HG03066 (cell line): ENCODE measurements around the gene CRTAP.
"Not testable (repeated sequence)": the region's sequence is repeated elsewhere in the genome, so short reads cannot be mapped to it uniquely, and the experiment has no call there.

Experiments used
- ATAC-seq: cut with Tn5 transposase; IDR thresholded peaks from one replicate; pipeline ENCODE4 v1.9.1; 2021; ENCODE audit warnings: low read depth; ENCODE audit not compliant: unreplicated experiment

CRTAP gene

DNA sequence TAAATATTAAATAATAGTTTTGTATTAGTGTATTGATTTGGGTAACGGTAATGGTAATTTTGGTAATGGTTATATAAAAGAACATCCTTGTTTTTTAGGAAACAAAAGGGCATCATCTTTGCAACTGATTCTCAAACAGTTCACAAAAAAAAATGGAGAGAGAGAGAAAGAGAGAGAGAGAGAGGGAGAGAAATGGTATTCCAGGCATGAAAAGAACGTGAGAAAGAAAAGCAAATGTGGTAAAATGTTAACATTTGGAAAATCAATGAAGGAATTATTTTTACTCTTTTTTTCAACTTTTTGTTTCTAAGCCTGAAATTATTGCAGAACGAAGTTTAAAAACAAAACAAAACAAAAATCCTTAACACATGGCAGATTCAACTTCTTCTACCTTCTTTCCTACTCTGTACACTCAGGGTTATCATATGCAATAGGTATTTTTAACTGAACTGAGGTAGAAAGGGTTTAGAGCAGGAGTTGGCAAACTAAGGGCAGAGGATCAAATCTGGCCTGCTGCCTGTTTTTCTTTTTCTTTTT lies 14.6 kb upstream of the CRTAP start:
- ATAC-seq, result no peak

DNA sequence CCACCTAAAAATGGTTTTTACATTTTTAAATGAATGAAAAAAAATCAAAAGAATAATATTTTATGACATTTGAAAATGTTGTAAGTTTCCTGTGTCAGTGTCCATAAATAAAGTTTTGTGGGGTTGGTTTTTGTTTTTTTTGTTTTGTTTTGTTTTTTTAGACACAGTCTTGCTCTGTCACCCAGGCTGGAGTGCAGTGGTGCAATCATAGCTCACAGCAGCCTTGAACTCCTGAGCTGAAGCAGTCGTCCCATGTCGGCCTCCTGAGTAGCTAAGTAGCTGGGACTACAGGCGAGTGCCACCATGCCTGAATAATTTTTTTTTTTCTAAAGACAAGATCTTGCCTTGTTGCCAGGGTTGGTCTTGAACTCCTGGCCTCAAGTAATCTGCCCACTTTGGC lies 14.1 kb upstream of the CRTAP start:
- ATAC-seq, result no peak

DNA sequence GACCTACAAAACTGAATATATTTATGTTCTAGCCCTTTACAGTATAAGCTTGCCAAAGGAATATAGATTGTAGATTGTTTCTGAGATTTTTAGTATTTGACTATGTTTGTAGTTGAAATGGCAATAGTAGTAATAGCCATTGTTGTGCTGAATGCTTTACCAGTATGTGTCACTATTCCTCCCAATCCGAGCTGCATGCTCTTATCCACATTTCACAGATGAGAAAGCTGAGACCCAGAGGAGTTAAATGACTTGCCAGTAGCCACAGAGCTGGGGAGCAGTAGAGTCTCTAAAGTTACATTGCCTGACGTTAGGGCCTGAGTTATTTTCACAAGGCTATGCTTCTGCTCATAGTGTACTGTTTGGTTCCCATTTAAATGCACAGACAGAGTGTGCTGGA lies 13.6 kb upstream of the CRTAP start:
- no peak for ATAC-seq

DNA sequence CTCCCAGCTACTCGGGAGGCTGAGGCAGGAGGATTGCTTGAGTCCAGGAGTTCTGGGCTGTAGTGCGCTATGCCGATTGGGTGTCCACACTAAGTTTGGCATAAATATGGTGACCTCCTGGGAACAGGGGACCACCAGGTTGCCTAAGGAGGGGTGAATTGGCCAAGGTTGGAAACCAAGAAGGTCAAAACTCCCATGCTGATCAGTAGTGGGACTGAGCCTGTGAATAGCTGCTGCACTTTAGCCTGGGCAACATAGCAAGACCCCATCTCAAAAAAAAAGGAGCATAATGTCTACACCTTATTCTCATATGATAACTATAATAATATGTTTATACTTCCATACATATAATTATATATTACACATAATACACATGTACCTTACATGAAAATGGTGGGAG lies 10.8 kb upstream of the CRTAP start:
- no peak for ATAC-seq

DNA sequence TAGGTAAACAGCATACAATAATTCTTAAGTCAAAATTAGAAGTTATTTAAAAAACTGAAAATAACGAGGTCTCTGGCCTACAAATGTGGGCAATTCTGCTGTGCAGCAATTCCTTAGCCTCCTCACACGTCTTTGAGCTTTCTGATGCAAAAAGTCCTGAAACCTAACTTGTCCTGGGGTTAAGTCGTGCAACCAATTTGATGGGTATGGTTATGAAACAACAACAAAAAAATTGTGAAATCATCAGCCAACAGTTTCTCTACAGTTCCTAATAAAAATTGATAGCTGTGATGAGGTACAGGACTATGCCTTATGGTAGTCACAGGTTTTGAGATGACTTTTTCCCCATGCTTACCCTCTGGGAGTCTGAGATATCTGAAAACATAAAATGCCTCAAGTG lies 10.3 kb upstream of the CRTAP start:
- ATAC-seq, result no peak

DNA sequence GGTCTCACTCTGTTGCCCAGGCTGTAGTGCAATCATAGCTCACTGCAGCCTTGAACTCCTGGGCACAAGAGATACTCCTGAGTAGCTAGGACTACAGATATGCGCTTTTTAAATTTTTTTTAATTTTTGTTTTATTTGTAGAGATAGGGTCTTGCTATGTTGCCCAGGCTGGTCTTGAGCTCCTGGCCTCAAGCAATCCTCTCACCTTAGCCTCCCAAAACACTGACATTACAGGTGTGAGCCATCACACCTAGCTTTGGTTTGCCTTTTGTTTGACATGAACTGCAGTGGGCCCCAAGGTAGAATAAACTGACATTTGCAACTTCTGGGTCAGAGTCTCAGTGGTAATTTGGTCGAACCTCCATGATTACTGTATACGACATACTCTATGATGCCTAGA lies 9.0 kb upstream of the CRTAP start:
- ATAC-seq, result no peak

DNA sequence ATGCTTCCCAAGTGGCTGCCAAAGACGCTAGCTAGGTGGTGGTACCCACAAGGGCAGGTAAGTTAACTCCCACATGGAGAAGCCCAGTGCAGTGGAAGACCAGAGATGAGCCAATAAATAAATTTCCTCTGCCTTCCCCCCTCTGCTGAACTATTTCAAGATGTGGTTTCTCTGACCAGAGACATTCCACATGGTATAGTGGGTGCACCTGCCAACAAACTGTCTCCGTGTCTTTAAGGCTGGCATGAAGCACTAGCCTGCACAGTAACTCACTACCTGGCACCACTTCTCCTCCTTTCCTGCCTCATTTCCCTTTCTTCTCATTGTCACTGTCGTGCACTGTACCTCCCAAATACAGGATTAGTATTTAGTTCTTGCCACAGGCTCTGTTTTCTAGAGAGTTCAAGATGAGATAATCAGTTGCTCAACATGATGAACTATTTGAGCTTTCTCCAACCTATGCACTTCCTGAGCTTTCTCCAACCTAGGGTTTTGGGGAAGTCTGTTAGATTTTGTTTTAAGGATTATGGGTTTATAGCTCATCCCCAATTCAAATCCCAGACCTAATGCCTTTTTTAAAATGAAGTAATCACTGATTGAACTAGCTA lies 8.4 kb upstream of the CRTAP start:
- no peak for ATAC-seq

DNA sequence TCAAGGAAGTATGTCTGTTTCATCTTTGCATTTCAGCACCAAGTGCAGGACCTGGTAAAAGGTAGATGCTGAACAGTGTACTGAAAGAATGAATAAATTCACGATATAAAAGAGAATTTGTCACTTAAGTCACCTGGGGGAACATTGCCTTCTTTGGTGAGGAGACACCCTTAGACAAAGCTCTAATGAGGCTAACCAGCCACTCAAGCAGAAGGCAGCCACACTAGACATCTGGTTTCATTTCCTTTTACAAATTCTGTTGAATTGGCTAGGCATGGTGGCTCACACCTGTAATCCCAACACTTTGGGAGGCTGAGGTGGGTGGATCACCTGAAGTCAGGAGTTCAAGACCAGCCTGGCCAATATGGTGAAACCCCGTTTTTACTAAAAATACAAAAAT lies 7.0 kb upstream of the CRTAP start:
- ATAC-seq, result not testable (repeated sequence)

DNA sequence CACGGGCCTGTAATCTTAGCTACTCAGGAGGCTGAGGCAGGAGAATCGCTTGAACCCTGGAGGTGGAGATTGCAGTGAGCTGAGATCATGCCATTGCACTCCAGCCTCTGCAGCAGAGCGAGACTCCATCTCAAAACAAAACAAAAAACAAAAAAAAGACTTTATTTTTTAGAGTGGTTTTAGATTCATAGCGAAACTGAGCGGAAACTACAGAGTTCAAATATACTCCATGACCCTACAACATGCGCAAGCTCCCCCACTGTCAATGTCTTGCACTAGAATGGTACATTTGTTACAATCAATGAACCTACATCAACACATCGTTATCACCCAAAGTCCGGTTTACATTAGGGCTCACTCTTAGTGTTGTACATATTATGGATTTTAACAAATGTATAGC lies 2.2 kb upstream of the CRTAP start:
- peak; percentile 38 for ATAC-seq

DNA sequence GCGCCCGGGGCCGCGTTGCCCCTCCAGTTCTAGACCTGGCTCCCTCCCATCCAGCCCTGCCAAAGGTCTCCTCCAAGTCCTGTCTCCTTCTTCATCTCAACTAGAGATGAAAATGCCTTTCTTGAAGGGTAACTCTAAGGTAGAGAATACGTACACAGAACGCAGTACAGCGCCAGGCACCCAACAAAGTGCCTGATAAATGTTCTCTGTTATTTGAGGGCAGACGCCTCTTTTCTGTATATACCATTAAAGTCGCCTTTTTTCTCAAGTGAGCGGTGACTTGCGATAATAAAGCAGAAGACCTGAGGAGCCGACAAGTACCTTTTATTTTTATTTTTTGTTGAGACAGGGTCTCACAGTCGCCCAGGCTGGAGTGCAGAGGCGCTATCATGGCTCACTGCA lies 809 bp downstream of the CRTAP start:
- no peak for ATAC-seq

DNA sequence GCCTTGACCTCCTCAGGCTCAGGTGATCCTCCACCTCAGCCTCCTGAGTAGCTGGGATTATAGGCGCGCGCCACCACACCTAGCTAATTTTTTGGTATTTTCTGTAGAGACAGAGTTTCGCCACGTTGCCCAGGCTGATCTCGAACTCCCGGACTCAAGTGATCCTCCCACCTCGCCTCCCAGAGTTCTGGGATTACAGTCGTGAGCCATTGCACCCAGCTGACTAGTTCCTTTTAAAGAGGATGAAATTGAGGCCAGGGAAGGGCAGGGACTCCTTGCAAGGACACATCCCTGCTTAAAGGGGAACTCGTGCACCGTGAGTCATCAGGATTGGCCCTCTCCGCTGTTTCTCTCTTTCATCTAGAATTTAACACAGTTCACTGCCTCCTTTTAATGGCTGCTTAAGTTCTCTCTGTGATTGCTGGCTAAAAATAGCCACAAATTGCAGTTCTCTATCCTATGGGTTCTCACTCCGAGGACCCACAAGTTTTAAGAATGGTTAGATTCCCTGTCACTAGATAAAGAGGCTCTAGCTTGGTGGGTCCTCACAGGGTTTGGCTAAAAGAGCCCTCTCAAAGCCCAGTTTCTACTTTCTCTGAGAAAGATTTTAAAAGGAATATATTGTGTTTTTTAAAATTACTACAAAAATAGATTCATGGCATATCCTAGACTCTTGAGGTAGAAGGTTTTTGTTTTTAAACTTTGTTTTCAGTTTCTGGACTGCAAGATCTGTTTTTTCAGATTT lies 1.4 kb downstream of the CRTAP start:
- no peak for ATAC-seq

DNA sequence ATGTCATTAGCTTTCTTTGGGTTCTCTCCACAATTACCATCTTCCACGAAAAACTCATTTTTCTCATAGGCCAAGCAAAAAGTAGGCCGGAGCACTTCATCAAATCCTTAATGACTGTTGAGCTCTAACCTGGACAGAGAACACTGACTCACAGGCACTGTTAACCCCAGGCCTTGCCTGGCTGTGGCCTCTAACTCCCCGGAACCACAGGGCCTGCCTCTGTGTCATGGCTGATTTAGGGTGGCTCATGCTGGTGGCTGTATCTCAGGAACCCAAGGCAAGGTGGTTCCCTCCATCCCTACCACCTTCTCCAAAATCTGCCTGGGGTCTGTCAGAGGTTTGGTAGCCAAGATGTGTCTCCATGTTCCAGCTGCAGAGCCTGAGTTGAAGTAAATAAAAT lies 3.6 kb downstream of the CRTAP start:
- no peak for ATAC-seq

DNA sequence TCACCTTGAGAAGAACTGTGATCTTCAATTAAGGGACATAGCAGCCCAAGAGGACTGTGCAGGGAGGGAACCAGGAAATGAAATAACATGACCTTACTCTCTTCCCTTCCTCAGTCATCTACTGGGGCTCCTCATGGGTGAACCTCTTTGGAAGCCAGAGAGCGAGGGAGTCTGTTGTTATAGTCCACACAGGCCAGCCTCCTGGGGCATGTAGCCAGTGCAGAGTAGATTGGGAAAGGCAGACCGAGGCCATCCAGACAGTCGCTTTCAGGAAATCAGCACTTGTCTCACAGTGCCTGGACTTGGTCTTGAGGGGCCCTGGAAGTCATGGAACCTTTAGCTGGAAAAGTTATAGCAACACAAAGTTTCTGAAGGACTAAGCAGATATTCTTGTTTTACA lies 6.1 kb downstream of the CRTAP start:
- no peak for ATAC-seq

DNA sequence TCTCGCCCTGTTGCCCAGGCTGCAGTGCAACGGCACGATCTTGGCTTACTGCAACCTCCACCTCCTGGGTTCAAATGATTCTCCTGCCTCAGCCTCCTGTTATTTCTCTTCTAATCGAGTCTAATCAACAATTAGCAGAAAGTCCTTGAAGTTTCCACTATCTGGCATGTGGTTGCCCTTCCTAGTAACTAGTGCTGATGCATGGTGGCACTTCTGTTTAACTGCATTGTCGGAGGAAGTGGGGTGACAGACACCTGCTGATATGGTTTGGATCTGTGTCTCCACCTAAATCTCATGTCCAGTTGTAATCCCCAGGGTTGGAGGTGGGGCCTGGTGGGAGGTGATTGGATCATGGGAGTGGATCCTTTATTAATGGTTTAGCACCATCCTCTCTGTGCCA lies 9.2 kb downstream of the CRTAP start:
- ATAC-seq, result no peak

DNA sequence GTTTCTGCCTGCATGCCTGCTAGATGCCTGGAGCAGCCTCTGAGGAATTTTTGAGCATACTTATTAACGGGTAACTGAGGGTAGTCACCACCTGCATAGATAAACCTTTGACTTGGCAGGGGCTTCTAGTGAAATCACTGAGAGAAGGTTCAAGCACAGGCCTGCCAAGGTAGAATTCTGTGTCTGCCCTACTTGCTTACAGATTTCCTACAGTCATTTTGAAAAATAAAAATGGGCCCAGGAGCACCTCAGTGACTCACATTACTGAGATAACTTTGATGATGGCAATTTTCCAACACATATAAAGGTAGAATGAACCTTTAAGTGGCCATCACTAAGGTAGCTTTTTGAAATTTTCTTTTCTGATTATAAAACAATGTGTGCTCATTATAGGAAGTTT lies 10.8 kb downstream of the CRTAP start:
- ATAC-seq, result no peak

DNA sequence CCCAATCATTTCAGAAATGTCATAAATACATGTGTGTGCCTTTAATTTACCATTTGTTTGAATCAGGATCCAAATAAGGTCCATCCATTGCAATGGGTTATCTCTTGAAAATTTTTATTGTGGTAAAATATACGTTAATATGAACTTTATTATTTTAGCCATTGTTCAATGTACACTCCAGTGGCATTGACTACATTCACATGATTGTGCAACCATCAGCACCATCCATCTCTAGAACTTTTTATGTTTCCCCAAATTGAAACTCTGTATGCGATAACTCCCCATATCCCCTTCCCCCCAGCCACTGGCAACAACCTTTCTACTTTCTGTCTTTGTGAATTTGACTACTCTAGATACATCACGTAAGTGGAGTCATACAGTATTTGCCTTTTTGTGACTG lies 12.0 kb downstream of the CRTAP start:
- no peak for ATAC-seq

DNA sequence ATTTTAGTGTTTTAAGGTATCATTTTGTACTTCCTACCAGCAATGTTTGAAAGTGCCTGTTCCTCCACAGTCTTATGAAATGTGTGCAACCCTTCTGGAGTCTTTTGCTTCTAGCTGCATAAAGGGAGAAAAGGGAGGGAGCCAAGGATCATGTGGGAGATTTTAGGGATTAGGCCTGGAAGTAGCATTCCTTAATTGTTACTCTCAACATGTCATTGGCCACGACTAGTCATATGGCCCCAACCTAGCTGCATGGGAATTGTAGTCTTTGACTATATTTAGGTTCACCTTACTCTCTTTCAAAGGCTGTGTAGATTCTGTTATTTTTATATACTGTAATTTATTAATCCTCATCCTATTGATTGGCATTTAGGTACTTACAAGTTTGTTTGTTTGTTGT lies 14.9 kb downstream of the CRTAP start:
- no peak for ATAC-seq

DNA sequence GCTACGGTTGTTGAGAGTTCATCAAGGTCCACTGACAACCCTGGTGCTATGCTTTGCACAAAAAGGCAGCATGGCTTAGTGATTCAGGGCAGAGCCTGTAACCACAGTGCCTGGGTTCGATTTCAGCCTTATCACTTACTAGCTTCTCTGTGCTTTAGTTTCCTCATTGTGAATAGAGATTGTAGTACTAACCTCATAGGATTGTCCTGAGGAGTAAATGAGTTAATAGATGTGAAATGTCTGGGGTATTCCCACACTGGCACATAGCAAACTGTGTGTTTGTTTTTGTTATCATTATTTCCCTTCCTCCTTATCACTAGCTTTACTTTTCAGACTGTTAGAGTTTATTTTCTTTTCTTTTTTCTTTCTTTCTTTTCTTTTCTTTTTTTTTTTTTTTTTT lies 16.3 kb downstream of the CRTAP start:
- ATAC-seq, result no peak

DNA sequence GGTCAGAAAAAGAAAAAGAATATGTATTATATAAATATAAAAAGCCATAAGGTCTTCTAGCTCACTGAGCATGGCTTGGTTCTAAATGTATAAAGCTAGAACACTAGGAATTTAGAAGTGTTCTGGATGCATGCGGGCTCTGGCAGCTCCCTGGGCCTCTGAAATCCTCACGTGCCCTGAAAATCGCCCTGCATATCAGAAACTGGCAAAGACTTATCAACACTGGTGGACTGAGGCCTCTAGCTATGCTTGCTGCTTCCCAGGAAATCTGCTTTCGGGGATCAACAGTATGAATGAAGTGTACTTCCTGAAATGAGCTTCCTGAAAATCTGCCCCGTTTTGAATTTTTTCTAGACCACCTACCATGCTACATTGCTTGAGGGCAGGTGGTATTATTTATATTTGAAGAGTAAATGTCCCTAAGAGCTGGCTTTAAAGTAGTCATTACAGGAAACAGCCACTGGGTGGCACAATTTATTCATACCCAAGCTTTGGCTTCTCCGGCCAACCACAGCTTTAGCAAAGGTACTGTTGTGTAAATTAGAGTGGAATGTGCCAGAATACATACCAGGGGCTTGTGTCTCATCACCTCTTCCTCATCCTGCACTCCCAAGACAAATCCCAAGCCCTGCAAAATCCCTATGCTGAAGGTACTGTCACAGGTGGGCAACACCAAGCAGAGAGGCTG lies 17.7 kb downstream of the CRTAP start:
- peak; percentile 77 for ATAC-seq

DNA sequence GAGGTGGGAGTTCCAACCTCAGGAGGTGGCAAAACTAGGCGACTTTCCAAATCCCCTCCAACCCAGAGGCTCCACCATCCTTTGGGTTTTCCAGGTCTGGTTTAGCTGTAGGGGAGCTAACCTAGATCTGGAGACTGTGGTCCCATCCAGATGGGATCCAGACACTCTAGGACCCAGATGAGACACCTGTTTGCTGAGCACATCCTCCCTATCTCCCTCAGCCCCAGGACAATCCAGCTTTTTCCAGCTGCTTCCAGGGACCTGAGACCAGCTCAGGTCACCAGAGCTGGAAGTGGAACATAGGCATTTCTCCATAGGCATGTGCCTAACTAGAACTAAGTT lies 18.2 kb downstream of the CRTAP start:
- ATAC-seq, result no peak

DNA sequence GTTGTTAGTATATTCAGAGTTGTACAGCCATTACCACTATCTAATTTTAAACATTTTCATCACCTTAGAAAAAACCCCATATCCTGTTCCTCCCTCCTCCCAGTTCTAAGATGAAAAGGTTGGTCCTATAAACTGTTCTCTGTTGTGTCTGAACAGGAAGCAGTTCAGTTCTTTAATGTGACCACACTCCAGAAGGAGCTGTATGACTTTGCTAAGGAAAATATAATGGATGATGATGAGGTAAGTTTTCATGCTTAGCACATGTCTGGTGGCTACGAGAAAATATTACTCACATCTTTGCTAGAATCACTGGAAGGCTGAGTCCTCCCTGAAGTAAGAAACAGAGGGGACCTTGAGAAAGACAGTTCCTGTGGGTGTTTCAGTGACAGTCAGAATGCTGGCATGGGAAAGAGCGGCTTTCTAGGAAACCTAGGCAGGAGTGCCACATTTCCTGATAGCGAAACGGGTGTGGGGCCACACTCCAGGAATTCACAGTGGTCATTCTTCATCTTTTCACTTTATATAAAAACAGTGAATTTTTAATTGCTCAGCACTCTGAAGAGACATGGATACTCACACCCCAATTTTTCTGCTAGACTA lies 20.3 kb downstream of the CRTAP start:
- no peak for ATAC-seq

DNA sequence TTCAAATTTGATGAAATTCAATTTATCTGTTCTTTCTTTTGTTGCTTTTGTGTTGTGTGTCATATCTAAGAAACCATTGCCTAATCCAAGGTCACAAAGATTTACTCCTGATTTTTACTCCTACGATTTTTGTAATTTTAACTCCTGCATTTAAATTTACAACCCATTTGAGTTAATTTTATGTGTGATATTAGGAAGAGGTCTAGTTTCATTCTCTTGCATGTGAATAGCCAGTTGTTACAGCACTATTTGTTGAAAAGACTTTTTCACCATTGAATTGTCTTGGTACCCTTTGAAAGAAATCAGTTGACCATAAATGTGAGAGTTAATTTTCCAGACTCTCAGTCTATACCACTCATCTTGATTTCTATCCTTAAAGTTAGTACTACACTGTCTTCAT lies 23.9 kb downstream of the CRTAP start:
- no peak for ATAC-seq
